ENCODE data around the gene OR51F2.
"Not testable (repeated sequence)": the region's sequence is repeated elsewhere in the genome, so short reads cannot be mapped to it uniquely, and the experiment has no call there.

Gene OR51F2

DNA sequence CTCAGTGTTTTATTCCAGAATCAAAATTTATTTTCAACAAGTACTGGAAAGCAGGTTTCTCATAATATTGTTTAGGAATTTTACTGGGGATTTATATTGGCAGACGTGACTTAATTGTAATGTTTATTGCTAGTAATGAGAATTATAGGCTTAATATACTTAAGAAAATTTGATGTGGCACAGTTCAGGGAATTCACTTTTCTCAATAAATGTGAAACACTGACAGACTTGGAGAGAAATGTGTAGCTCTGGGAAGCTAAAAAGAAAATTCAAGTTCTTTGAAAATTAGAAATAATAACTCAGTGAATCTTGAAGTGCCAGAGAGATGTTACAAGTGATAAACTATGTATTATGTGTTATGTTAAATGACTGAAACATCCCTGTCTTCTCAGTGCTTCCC, at the start of gene OR51F2:
OR51F2 (plus strand) TSS at position 301 of the 400 bp plus-strand sequence. CDS start 101 bp downstream, outside the sequence.
- DNase-seq, result no peak

DNA sequence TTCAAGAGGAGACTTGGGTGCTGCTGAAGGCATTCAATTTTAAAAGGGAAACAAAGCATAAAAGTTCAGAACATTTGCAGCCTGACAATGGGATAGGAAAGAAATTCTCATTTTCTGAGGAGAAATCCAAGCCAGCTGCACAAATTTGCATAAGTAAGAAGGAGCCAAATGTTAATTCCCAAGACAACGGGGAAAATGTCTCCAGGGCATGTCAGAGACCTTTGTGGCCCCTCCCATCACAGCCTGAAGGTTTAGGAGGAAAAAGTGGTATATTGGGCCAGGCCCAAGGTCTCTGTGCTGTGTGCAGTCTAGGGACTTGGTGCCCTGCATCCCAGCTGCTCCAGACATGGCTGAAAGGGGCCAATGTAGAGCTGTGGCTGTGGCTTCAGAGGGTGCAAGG, 38.7 kb upstream of the OR51F2 start:
- DNase-seq, result no peak

DNA sequence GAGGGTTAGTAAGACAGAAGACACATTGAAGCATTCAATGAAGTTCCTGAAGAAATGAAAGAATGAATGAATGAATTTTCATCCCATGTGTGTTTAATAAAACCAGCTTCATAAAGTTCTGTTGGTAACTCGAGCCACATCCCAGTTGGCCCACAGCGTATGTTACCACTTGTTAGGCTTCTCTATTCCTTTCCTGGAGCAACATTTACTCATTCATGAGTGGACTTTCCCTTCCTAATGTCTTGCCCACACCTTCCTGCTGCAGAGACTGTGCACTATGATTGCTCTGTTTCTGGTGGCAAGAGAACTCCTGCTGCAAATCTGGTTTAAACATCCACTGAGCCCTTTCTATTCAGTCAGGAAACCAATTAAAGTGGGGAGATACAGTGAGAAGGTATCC, 23.9 kb upstream of the OR51F2 start:
- no peak for DNase-seq

- DNase-seq, result no peak
Observed at GRCh38 chr11:4798427-4799183, 22.5 kb upstream of the OR51F2 start.

DNA sequence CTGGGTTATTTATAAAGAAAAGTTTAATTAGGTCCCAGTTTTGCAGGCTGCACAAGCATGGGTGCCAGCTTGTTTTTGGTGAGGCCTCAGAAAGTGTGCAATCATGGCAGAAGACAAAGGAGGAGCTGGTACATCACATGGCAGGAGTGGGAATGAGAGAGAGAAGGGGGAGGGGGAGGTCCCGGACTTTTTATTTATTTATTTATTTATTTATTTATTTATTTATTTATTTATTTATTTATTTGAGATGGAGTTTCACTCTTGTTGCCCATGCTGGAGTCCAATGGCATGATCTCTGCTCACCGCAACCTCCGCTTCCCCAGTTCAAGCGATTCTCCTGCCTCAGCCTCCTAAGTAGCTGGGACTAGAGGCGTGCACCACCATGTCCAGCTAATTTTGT, 19.8 kb upstream of the OR51F2 start:
- not testable (repeated sequence) for DNase-seq

GRCh38 chr11:4804280-4804679, 16.8 kb upstream of the OR51F2 start, which contains the start of gene OR52R1:
TSS of gene OR52R1 (minus strand) at chr11:4804380. CDS start at chr11:4804380, 0 bp downstream.
- no peak for DNase-seq

- DNase-seq, result no peak
Observed at GRCh38 chr11:4808476-4808875, 12.6 kb upstream of the OR51F2 start.

DNA sequence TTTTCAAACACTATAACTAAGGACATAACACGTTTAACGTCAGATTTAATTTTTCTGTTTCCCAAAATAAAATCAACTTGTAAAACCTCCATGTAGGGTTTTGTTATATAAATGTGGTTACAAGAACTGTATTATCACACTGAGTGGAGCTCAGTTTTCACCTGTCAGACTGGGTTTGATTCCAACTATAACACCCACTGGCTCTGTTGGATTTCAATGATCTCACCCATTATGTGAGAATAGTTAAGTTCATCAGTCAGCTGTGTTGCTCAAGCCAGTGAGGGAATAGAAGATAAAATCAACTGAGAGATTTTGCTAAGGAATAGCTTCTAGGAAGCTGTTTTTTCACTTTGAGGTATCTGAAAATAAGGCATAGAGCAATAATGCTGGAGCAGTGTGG, 11.9 kb upstream of the OR51F2 start:
- no peak for DNase-seq

DNA sequence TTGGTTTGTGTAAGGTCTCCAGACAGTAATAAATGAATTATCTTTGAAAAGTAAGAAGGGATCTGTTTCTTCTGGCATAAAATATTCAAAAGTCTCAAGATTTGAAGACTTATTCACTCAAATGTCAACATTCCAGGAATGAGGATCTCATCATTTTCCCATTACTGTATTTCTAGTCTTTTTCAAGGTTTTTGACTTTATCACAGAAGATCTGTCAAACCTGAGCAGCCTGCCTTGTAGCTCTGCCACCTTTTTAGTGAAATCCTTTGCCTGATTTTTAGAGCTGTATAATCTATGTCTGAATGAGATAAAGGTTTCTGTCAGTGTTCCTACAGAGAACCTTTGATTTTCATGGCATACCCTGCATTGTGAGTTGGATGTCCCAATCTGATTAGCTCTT, 4.0 kb downstream of the OR51F2 start:
- no peak for DNase-seq

- DNase-seq, result no peak
Observed at GRCh38 chr11:4826425-4826824, 5.3 kb downstream of the OR51F2 start.

DNA sequence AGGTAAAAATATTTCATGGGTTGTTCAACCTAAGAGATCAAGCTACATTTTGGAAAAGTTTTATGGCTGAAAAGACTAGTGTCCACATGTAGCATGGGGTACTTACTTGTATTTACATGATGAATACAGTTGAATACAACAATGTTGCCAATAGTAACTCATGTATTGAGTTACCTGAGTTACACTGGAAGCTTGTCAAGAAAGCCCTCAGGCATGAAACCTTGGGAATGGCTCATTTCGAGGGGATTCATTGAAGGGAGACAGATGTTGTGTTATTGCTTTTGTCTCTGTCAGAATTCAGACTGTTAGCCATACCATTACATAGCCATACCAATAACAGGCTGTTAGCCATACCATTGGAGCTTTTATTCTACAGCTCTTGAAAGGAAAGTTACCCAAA, 9.2 kb downstream of the OR51F2 start:
- DNase-seq, result no peak

DNA sequence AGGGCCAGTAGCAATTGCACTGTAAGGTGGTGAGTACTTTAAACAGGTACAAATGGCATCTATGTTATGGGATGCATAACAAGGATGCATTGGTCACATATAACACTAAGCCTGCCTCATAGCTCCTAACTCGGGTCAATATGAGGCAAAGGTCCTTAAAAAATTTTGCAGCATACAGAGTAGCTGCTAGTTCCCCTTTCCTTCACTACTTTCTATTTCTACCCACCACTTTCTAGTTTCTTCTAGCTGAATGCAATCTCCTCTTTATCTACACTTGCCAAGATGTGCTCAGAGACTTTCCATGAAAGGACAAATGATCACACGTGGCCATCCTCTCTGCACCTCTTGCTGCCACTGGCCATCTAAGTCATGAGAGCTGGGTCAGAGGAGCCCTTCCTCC, 9.8 kb downstream of the OR51F2 start:
- DNase-seq, result no peak

- no peak for DNase-seq
Observed at GRCh38 chr11:4839851-4840549, 18.9 kb downstream of the OR51F2 start.

- DNase-seq, result no peak
Observed at GRCh38 chr11:4848908-4849532, 27.9 kb downstream of the OR51F2 start, which contains the start of gene OR51S1. TSS of gene OR51S1 (minus strand) at chr11:4849208. CDS start at chr11:4849208, 0 bp downstream.

GRCh38 chr11:4851033-4851432, 29.9 kb downstream of the OR51F2 start:
- DNase-seq, result no peak

DNA sequence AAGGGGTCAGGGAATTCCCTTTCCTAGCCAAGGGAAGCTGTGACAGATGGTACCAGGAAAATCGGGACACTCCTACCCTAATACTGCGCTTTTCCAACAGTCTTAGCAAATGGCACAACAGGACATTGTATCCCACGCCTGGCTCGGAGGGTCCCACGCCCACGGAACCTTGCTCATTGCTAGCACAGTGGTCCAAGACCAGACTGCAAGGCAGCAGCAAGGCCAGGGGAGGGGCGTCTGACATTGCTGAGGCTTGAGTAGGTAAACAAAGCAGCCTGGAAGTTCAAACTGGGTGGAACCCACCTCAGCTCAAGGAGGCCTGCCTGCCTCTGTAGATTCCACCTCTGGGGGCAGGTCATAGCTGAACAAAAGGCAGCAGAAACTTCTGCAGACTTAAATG, 33.2 kb downstream of the OR51F2 start:
- DNase-seq, result not testable (repeated sequence)

DNA sequence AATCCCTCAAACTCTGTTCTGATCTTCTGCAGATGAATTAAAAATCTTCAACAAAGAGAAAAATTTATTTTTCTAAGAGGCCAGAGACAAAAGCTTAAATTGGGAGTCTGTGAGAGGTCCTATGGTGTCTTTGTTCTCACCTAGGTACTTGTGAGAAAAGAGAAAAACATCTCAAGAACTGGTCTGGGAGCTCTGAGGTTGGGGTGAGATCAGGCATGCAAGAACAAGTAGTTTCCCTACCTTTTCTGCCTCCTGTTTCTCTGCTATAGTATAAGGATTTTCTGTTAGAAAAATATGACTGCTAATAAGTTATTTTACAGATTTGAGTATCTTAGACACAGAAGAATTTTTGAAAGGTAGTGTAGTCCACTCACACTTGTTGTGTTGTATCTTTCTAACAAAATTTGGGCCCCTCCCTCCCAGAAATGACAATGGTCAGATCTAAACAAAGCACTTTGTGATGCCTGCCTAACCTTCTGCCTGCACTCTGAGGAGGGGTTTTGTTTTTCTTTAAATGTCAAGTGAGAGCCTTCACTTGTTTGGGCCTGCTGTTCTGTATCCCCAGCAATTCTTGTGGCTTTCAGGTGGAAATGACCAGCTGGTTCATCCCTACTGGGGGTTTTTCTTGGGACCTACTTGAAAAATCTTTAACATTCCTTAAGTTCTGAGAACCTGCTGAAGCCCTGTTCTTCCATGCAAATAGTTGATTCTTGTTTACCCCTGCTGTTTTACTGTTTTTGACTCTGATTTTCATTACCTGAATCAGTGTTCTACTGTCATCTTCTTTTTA, 41.5 kb downstream of the OR51F2 start:
- DNase-seq, result no peak

DNA sequence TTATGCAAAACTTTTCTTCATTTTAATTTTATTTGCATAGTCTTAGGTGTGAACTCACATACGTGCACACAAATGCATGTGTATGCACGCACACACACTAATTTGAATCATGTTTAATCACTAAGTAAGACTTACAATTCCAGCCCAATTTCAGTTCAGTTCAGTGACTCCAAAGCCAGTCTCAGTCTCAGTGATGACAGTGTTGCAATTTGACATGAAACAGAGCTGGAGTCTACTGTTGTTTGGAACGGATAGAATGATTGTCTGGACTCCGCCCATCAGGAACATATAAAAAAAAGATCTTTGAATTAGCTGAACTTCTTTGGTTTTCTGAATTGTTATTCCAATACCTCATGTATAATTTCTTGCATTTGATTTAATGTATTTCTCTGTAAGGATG, 42.8 kb downstream of the OR51F2 start:
- DNase-seq, result no peak

DNA sequence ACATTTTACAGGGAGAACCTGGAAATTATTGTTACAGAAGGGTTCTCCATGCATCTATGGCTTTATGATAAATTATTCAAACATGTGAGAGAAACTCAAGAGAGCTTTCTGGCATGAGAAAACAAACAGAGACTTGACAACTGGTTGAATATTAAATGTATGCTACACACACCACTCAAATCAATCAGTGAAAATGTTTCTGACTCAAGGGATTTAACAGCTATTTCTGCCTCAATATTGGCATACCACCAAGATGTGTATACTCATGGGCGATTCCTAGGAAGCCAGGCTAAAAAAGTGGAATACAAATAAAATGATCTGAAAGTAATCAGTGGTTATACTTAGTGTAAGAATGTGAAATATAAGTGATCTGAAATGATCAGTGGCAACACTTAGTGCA, 44.7 kb downstream of the OR51F2 start:
- no peak for DNase-seq

Measured in inflammatory macrophage treated with lipopolysaccharide for 1 hour (primary cell).